ENCODE data around the gene IFNG-AS1. TPM values are rescaled to one million over a fixed set of nuclear protein-coding genes. Genes with fewer than 3 reads are reported as not detected.

The IFNG-AS1 gene
- total RNA-seq (2021; ENCODE audit: unreplicated experiment) = not detected
- not detected in 2 replicates for polyA plus RNA-seq (2012)
- percentile 3 among the genes with signal in this experiment for Bru-seq, nascent RNA
- BruChase-seq, experiment 1, labeled RNA remaining after a 6-hour chase = percentile 4 among the genes with signal in this experiment
- BruChase-seq, experiment 2, labeled RNA remaining after a 2-hour chase = percentile 6 among the genes with signal in this experiment
- long read RNA-seq = 0 reads

GRCh38 chr12:67989184-67989920 lies at the start of gene IFNG-AS1:
Gene IFNG-AS1 (plus strand): TSS chr12:67989447.
- ChIA-PET CTCF (interaction anchor here (1.2 kb wide), 1 partner anchor 13 kb away, joined by 4 read pairs; no protein-coding TSS in a partner anchor), POLR2A (no interaction called here), RAD21 (ENCODE audit: low non-redundant PET in 1 of 2, low total read pairs in 2 of 2, uncharacterized antibody in 2 of 2, unreplicated experiment in 2 of 2) (no interaction called here)
- no peak within 1 kb of the TSS for H2AFZ ChIP-seq (ENCODE audit: low read depth, low read length, poor library complexity, severe bottlenecking)
- H4K20me1 ChIP-seq (ENCODE audit: insufficient read depth) = no peaks in the 10 kb centered on the region
- DNase-seq (ENCODE audit: low read depth, low spot score) = no peak
- no peaks in the 10 kb centered on the region for H3K27me3 ChIP-seq (ENCODE audit: insufficient read depth, low read length)
- ATAC-seq = no peak
- TF ChIP-seq POLR2A (IDR thresholded peaks at IDR 0.05; ENCODE audit: borderline replicate concordance, extremely low read depth, insufficient read depth, insufficient read length) (no peak), ZFX (IDR thresholded peaks at IDR 0.05) (no peak), CEBPB (IDR thresholded peaks at IDR 0.05; ENCODE audit: low read depth) (no peak), ZBTB33 (IDR thresholded peaks at IDR 0.05; ENCODE audit: extremely low read depth, insufficient replicate concordance, low read length) (no peak), TCF7L2 (IDR thresholded peaks at IDR 0.05; ENCODE audit: borderline replicate concordance, extremely low read depth, insufficient read depth, insufficient read length) (no peak)
- no peaks in the 10 kb centered on the region for H3K9me2 ChIP-seq (ENCODE audit: insufficient read depth)
- intact Hi-C loops (cut with micrococcal nuclease) = no loop called here
- no peak within 1 kb of the TSS for H3K27ac ChIP-seq (ENCODE audit: low read depth, low read length)
- no peaks in the 10 kb centered on the region for H3K4me1 ChIP-seq (ENCODE audit: control insufficient read depth in 1 of 2, insufficient read depth in 2 of 2, low read length in 2 of 2)
- H3K9me3 ChIP-seq (ENCODE audit: control insufficient read depth in 1 of 2, insufficient read depth in 1 of 2, low read depth in 1 of 2, low read length in 2 of 2) = no peaks in the 10 kb centered on the region
- H3K4me2 ChIP-seq (ENCODE audit: low read length) = no peak within 1 kb of the TSS
- H3K36me3 ChIP-seq (ENCODE audit: control insufficient read depth in 1 of 2, insufficient read depth in 2 of 2, low read length in 2 of 2) = no peaks in the 10 kb centered on the region
- H3K4me3 ChIP-seq (replicated peaks in 1 of 2; ENCODE audit: low read depth in 1 of 2, low read length in 2 of 2) = no peak within 1 kb of the TSS
- BruUV-seq (replicated peaks) = no TSS peak
- H3K9ac ChIP-seq (ENCODE audit: low read length) = no peak within 1 kb of the TSS
- no peaks in the 10 kb centered on the region for H3K79me2 ChIP-seq (ENCODE audit: insufficient read depth, low read length)

DNA sequence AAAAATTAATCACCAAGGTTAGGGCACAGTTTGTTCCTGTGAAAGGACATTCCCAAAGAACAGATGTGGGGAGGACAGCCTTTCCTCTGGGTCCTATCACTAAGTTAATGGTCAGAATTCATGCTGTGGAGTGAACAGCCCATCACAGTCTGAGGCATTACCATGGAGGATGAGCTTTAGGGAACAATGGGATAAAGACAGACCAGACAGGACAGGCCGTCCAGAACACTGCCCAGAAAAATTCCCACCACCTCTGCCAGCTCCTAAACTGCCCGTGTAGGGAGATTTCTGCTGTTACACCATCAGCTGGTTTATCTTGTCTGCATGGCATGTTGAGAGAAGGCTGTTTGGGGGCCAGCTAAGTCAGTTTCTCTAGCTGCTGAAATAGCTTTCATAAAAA lies 49.6 kb upstream of the IFNG-AS1 start:
- TF ChIP-seq EGR1 (IDR thresholded peaks at IDR 0.05; ENCODE audit: low read depth) = no peak
- no peak for TF ChIP-seq JUND (IDR thresholded peaks at IDR 0.05)
- TF ChIP-seq CBX3 (IDR thresholded peaks at IDR 0.05; ENCODE audit: low read depth) = no peak
- no peak for TF ChIP-seq FOSL1 (IDR thresholded peaks at IDR 0.05; ENCODE audit: low read depth)
- no peak for ATAC-seq
- Histone ChIP-seq H3K9me2 (ENCODE audit: insufficient read depth) (no peaks in the 10 kb centered on the region), H3K27me3 (ENCODE audit: insufficient read depth, low read length) (no peaks in the 10 kb centered on the region), H2AFZ (ENCODE audit: low read depth, low read length, poor library complexity, severe bottlenecking) (no peak overlapping the region), H3K4me3 (replicated peaks in 1 of 2; ENCODE audit: low read depth in 1 of 2, low read length in 2 of 2) (no peak overlapping the region), H3K36me3 (ENCODE audit: control insufficient read depth in 1 of 2, insufficient read depth in 2 of 2, low read length in 2 of 2) (no peaks in the 10 kb centered on the region), H3K9me3 (ENCODE audit: control insufficient read depth in 1 of 2, insufficient read depth in 1 of 2, low read depth in 1 of 2, low read length in 2 of 2) (no peaks in the 10 kb centered on the region), H3K27ac (ENCODE audit: low read depth, low read length) (no peak overlapping the region), H3K79me2 (ENCODE audit: insufficient read depth, low read length) (no peaks in the 10 kb centered on the region), H3K9ac (ENCODE audit: low read length) (no peak overlapping the region), H4K20me1 (ENCODE audit: insufficient read depth) (no peaks in the 10 kb centered on the region), H3K4me1 (ENCODE audit: control insufficient read depth in 1 of 2, insufficient read depth in 2 of 2, low read length in 2 of 2) (no peaks in the 10 kb centered on the region), H3K4me2 (ENCODE audit: low read length) (no peak overlapping the region)
- no TSS peak for BruUV-seq (replicated peaks)
- intact Hi-C loops (cut with micrococcal nuclease) = no loop called here
- ChIA-PET RAD21 (ENCODE audit: low non-redundant PET in 1 of 2, low total read pairs in 2 of 2, uncharacterized antibody in 2 of 2, unreplicated experiment in 2 of 2) (no interaction called here), CTCF (interaction anchor here (0.7 kb wide), 1 partner anchor 583 kb away, joined by 4 read pairs; no protein-coding TSS in a partner anchor), POLR2A (no interaction called here)
- DNase-seq (ENCODE audit: low read depth, low spot score) = no peak
